Activated T-cell treated with anti-CD3 and anti-CD28 coated beads, Interleukin-2, amount 50 U/mL, for 24 hours (primary cell): ENCODE results near the gene GLDN.

Experiments
- DNase-seq: peaks from one replicate; pipeline ENCODE4 v3.0.0-alpha.2; 2020
- H3K27ac Mint-ChIP-seq: 2 replicates; pipeline ENCODE4 v1.8.0; 2020; ENCODE audit warnings: mild to moderate bottlenecking, mixed read lengths
- H3K27me3 Mint-ChIP-seq: 2 replicates; pipeline ENCODE4 v1.8.0; 2020; ENCODE audit warnings: mixed read lengths
- H3K36me3 Mint-ChIP-seq: 2 replicates; pipeline ENCODE4 v1.8.0; 2020; ENCODE audit warnings: low read depth, mixed read lengths
- H3K4me1 Mint-ChIP-seq: 2 replicates; pipeline ENCODE4 v1.8.0; 2020; ENCODE audit warnings: low read depth, mixed read lengths
- H3K4me3 Mint-ChIP-seq: 2 replicates; pipeline ENCODE4 v1.8.0; 2020; ENCODE audit warnings: mild to moderate bottlenecking, moderate library complexity, mixed read lengths
- H3K9me3 Mint-ChIP-seq: 2 replicates; pipeline ENCODE4 v1.8.0; 2020; ENCODE audit warnings: mixed read lengths

The GLDN gene

GRCh38 chr15:51315726-51316125, 25.7 kb upstream of the GLDN start:
- no peaks in the 10 kb centered on the region for H3K36me3 Mint-ChIP-seq
- H3K9me3 Mint-ChIP-seq: no peaks in the 10 kb centered on the region
- H3K4me1 Mint-ChIP-seq: no peaks in the 10 kb centered on the region
- no peak for DNase-seq
- H3K27ac Mint-ChIP-seq: no peak overlapping the region
- H3K27me3 Mint-ChIP-seq: no peaks in the 10 kb centered on the region
- no peak overlapping the region for H3K4me3 Mint-ChIP-seq

- Mint-ChIP-seq H3K27ac (no peak overlapping the region), H3K4me3 (no peak overlapping the region), H3K27me3 (no peaks in the 10 kb centered on the region)
These were observed 24.8 kb upstream of the GLDN start for GRCh38 chr15:51316636-51317035.

GRCh38 chr15:51318382-51319150, 22.9 kb upstream of the GLDN start:
- Mint-ChIP-seq H3K9me3 (no peaks in the 10 kb centered on the region), H3K4me1 (no peaks in the 10 kb centered on the region), H3K27me3 (no peaks in the 10 kb centered on the region), H3K36me3 (no peaks in the 10 kb centered on the region), H3K4me3 (no peak overlapping the region), H3K27ac (no peak overlapping the region)
- DNase-seq: no peak

More at GRCh38 chr15:51316636-51317035, 24.8 kb upstream of the GLDN start:
- H3K4me1 Mint-ChIP-seq: no peaks in the 10 kb centered on the region
- H3K9me3 Mint-ChIP-seq: no peaks in the 10 kb centered on the region
- no peaks in the 10 kb centered on the region for H3K36me3 Mint-ChIP-seq
- no peak for DNase-seq

- Mint-ChIP-seq H3K27me3 (no peaks in the 10 kb centered on the region), H3K27ac (no peak overlapping the region), H3K9me3 (no peaks in the 10 kb centered on the region), H3K4me3 (no peak overlapping the region), H3K4me1 (no peaks in the 10 kb centered on the region), H3K36me3 (no peaks in the 10 kb centered on the region)
- DNase-seq: no peak
These were observed 21.9 kb upstream of the GLDN start for GRCh38 chr15:51319539-51319938.

GRCh38 chr15:51320843-51321242, 20.6 kb upstream of the GLDN start:
- Mint-ChIP-seq H3K36me3 (no peaks in the 10 kb centered on the region), H3K27me3 (no peaks in the 10 kb centered on the region), H3K4me3 (no peak overlapping the region), H3K4me1 (no peaks in the 10 kb centered on the region), H3K27ac (no peak overlapping the region), H3K9me3 (no peaks in the 10 kb centered on the region)
- no peak for DNase-seq

GRCh38 chr15:51321316-51321715, 20.1 kb upstream of the GLDN start:
- no peak for DNase-seq
- H3K4me3 Mint-ChIP-seq: no peak overlapping the region
- H3K36me3 Mint-ChIP-seq: no peaks in the 10 kb centered on the region
- no peaks in the 10 kb centered on the region for H3K9me3 Mint-ChIP-seq
- no peak overlapping the region for H3K27ac Mint-ChIP-seq
- H3K4me1 Mint-ChIP-seq: no peaks in the 10 kb centered on the region
- H3K27me3 Mint-ChIP-seq: no peaks in the 10 kb centered on the region

- no peak for DNase-seq
- H3K27me3 Mint-ChIP-seq: no peaks in the 10 kb centered on the region
- H3K4me3 Mint-ChIP-seq: no peak overlapping the region
These were observed 18.7 kb upstream of the GLDN start for GRCh38 chr15:51322621-51323296.

GRCh38 chr15:51323749-51324148, 17.7 kb upstream of the GLDN start:
- no peak for DNase-seq
- Mint-ChIP-seq H3K27ac (no peak overlapping the region), H3K4me3 (no peak overlapping the region), H3K27me3 (no peaks in the 10 kb centered on the region), H3K36me3 (no peaks in the 10 kb centered on the region), H3K9me3 (no peaks in the 10 kb centered on the region), H3K4me1 (no peaks in the 10 kb centered on the region)

More at GRCh38 chr15:51322621-51323296, 18.7 kb upstream of the GLDN start:
- Mint-ChIP-seq H3K9me3 (no peaks in the 10 kb centered on the region), H3K27ac (no peak overlapping the region), H3K36me3 (no peaks in the 10 kb centered on the region), H3K4me1 (no peaks in the 10 kb centered on the region)

- H3K27me3 Mint-ChIP-seq: peaks cover 4% of the 10 kb centered on the region
- DNase-seq: no peak
- no peaks in the 10 kb centered on the region for H3K4me1 Mint-ChIP-seq
- H3K36me3 Mint-ChIP-seq: no peaks in the 10 kb centered on the region
- H3K27ac Mint-ChIP-seq: no peak overlapping the region
- no peak overlapping the region for H3K4me3 Mint-ChIP-seq
- no peaks in the 10 kb centered on the region for H3K9me3 Mint-ChIP-seq
These were observed 16.3 kb upstream of the GLDN start for GRCh38 chr15:51325167-51325566.

- H3K9me3 Mint-ChIP-seq: no peaks in the 10 kb centered on the region
- no peaks in the 10 kb centered on the region for H3K4me1 Mint-ChIP-seq
- H3K36me3 Mint-ChIP-seq: no peaks in the 10 kb centered on the region
- no peak for DNase-seq
- no peak overlapping the region for H3K27ac Mint-ChIP-seq
- no peak overlapping the region for H3K4me3 Mint-ChIP-seq
- H3K27me3 Mint-ChIP-seq: peaks cover 4% of the 10 kb centered on the region
These were observed 14.4 kb upstream of the GLDN start for GRCh38 chr15:51327081-51327480.

- H3K27ac Mint-ChIP-seq: no peak overlapping the region
- H3K4me1 Mint-ChIP-seq: no peaks in the 10 kb centered on the region
These were observed 12.5 kb upstream of the GLDN start for GRCh38 chr15:51328926-51329325.

GRCh38 chr15:51331141-51331540, 10.3 kb upstream of the GLDN start:
- Mint-ChIP-seq H3K4me1 (no peaks in the 10 kb centered on the region), H3K27ac (no peak overlapping the region), H3K27me3 (peaks cover 4% of the 10 kb centered on the region), H3K9me3 (no peaks in the 10 kb centered on the region), H3K36me3 (no peaks in the 10 kb centered on the region), H3K4me3 (no peak overlapping the region)
- DNase-seq: no peak

More at GRCh38 chr15:51328926-51329325, 12.5 kb upstream of the GLDN start:
- no peaks in the 10 kb centered on the region for H3K9me3 Mint-ChIP-seq
- H3K36me3 Mint-ChIP-seq: no peaks in the 10 kb centered on the region
- H3K27me3 Mint-ChIP-seq: peaks cover 4% of the 10 kb centered on the region
- no peak overlapping the region for H3K4me3 Mint-ChIP-seq
- DNase-seq: no peak

- Mint-ChIP-seq H3K9me3 (no peaks in the 10 kb centered on the region), H3K4me1 (no peaks in the 10 kb centered on the region), H3K4me3 (no peak overlapping the region), H3K27ac (no peak overlapping the region), H3K36me3 (no peaks in the 10 kb centered on the region), H3K27me3 (peaks cover 4% of the 10 kb centered on the region)
- DNase-seq: no peak
These were observed 9.0 kb upstream of the GLDN start for GRCh38 chr15:51332206-51333147.

GRCh38 chr15:51333571-51333970, 7.9 kb upstream of the GLDN start:
- no peak for DNase-seq
- no peaks in the 10 kb centered on the region for H3K4me1 Mint-ChIP-seq
- no peaks in the 10 kb centered on the region for H3K9me3 Mint-ChIP-seq
- H3K4me3 Mint-ChIP-seq: no peak overlapping the region
- no peak overlapping the region for H3K27ac Mint-ChIP-seq
- no peaks in the 10 kb centered on the region for H3K36me3 Mint-ChIP-seq
- H3K27me3 Mint-ChIP-seq: peaks cover 4% of the 10 kb centered on the region
